Ureter (tissue), 1 donor: Measurements from ENCODE around the gene NOTCH3. TPM values are rescaled to one million over a fixed set of nuclear protein-coding genes. Genes with fewer than 3 reads are reported as not detected.

Source experiments
- DNase-seq: peaks from one replicate; pipeline ENCODE4 v3.0.0-alpha.2; 2020; ENCODE audit warnings: low spot score
- total RNA-seq: library from RNA; stranded (reverse); gene quantifications from one replicate; pipeline ENCODE4 v1.2.4, GENCODE V29; 2023
- donor health status: DM: yes; HTN: yes; CAD: no.

Gene NOTCH3
- total RNA-seq, 1 donor from 2014 or later: 125 TPM

- DNase-seq: no peak
Observed at GRCh38 chr19:15236886-15237285, 36.1 kb upstream of the NOTCH3 start.

- no peak for DNase-seq
Observed at GRCh38 chr19:15235781-15236180, 35.0 kb upstream of the NOTCH3 start.

GRCh38 chr19:15234431-15235130 is 33.8 kb upstream of the NOTCH3 start:
- DNase-seq: no peak

- DNase-seq: no peak
Observed at GRCh38 chr19:15231271-15231670, 30.5 kb upstream of the NOTCH3 start.

GRCh38 chr19:15227261-15227660 is 26.5 kb upstream of the NOTCH3 start:
- no peak for DNase-seq

- no peak for DNase-seq
Observed at GRCh38 chr19:15225760-15226159, 25.0 kb upstream of the NOTCH3 start.

GRCh38 chr19:15223649-15224361 is 23.0 kb upstream of the NOTCH3 start:
- DNase-seq: no peak

- peak; percentile 91 for DNase-seq
Observed at GRCh38 chr19:15222738-15223648, 22.2 kb upstream of the NOTCH3 start.

- no peak for DNase-seq
Observed at GRCh38 chr19:15220833-15221232, 20.0 kb upstream of the NOTCH3 start.

GRCh38 chr19:15218501-15218900 is 17.7 kb upstream of the NOTCH3 start:
- DNase-seq: no peak

GRCh38 chr19:15216363-15216762 is 15.6 kb upstream of the NOTCH3 start:
- no peak for DNase-seq

- DNase-seq: no peak
Observed at GRCh38 chr19:15213715-15214381, 13.1 kb upstream of the NOTCH3 start.

GRCh38 chr19:15212711-15213110 is 11.9 kb upstream of the NOTCH3 start:
- DNase-seq: no peak

- no peak for DNase-seq
Observed at GRCh38 chr19:15210323-15210781, 9.6 kb upstream of the NOTCH3 start.

GRCh38 chr19:15201374-15202023 is 704 bp upstream of the NOTCH3 start:
- no peak for DNase-seq

GRCh38 chr19:15199661-15200552 is 888 bp downstream of the NOTCH3 start:
- DNase-seq: no peak

- no peak for DNase-seq
Observed at GRCh38 chr19:15198951-15199660, 1.7 kb downstream of the NOTCH3 start.

- DNase-seq: no peak
Observed at GRCh38 chr19:15197942-15198341, 2.9 kb downstream of the NOTCH3 start.

- no peak for DNase-seq
Observed at GRCh38 chr19:15197275-15197941, 3.4 kb downstream of the NOTCH3 start.
